Stimulated activated CD8-positive, alpha-beta memory T cell treated with anti-CD3 and anti-CD28 coated beads, Interleukin-2, amount 100 ng/mL, for 1 hour (primary cell): ENCODE results near the gene HOXA13.

Source experiments
- DNase-seq, 2 donors: peaks; one replicate each; pipeline ENCODE4 v3.0.0-alpha.2; 2020; ENCODE audit warnings: low read depth in 2 of 2

HOXA13 gene

DNA sequence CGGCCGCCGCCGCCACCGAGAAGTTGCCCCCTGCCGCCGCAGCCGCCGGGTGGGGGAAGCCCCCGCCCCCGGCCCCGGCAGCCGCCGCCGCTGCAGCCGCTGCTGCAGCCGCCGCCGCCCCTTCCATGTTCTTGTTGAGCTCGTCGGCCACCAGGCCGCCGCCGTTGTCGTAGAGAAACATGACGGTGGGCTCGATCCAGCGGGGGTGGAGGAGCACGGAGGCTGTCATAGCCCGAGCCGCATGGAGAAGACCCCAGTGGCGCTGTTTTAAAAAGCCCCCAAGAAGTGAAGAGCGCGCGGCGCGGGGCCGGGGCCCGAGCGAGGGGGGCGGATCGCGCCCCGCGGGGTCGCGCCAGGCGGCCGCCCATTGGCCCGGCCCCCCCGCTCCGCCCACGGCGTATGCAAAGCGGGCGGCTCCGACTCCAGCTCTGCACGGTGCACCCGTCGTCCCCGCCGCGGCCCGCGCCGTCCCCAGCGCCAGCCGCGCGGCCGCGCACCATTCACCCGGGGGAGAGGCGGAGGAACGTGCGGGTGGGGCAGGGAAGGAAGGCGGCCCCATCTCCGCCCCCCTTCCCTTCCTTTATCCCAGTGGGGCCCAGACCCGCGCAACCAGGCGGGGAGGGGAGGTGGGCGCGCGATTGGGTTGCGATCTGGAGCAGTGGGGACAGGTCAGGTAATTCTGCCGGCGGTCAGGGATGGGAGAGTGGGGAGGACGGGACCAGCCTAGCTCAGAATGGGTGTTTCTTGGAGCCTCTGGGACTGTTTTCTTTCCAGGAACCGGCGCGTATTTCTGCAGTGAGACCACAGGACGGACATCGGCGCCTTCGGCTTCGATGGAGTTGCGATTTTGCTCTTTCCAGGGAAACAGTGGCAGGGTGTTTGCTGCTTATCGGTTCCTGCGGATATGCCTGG, at the start of gene HOXA13:
HOXA13 (minus strand) TSS at position 243 of the 912 bp plus-strand sequence; CDS start at position 229, 14 bp downstream.
- no peak for DNase-seq

DNA sequence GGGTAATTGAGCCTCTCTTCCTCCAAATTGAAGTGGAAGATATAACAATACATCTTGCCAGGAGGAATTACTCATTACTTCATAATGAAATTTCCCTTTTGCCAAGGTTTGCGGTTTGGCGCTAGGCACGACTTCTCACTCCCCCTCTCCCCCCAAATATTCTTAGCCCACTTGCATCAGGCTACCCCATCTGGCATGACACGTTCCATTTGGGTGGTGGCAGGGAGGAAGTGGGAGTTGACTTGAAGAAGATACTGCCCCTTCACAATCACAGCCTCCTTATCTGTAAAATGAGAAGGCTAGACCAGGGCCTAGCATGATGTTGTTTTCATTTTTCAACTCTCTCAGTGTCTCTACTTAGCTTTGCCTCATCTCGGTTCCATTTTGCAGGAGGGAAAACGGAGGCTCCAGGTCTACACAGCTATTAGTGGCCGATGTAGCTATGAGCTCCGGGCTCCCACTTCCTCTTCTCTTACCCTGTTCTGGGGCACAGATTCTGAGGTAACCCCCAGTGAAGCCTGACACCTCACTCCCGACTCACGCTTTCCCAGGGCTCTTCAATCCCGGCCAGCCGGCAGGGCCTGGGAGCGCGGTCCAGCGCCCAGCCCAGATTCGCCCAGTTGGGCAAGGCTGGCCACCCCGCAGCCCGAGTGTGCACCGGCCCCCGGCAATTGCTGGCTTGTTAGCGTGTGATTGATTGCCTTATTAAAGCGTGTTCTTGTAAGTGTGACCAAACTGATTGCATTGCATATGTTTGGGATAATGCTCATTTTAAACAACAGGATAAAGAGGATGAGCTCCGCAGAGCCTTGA, 49.2 kb upstream of the HOXA13 start:
- DNase-seq, result no peak

DNA sequence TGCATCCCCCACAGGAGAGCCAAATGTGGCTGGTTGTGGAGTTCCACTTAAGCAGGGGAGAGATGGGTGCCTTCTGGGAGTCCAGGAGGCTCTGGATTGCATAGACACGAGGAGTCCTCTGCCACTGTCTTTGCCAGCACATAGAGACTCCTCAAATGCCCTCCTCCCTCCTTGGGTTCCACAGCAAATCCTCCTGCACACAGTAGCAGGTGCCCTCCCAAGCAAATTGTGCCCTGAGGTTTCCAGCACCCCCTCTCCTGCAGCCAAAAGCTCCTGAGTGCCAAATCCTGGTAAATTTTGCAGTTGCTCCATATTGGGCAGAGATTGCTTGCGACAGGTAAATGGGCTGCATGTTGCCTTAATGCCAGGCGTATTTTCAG, 48.5 kb upstream of the HOXA13 start:
- DNase-seq, result no peak

DNA sequence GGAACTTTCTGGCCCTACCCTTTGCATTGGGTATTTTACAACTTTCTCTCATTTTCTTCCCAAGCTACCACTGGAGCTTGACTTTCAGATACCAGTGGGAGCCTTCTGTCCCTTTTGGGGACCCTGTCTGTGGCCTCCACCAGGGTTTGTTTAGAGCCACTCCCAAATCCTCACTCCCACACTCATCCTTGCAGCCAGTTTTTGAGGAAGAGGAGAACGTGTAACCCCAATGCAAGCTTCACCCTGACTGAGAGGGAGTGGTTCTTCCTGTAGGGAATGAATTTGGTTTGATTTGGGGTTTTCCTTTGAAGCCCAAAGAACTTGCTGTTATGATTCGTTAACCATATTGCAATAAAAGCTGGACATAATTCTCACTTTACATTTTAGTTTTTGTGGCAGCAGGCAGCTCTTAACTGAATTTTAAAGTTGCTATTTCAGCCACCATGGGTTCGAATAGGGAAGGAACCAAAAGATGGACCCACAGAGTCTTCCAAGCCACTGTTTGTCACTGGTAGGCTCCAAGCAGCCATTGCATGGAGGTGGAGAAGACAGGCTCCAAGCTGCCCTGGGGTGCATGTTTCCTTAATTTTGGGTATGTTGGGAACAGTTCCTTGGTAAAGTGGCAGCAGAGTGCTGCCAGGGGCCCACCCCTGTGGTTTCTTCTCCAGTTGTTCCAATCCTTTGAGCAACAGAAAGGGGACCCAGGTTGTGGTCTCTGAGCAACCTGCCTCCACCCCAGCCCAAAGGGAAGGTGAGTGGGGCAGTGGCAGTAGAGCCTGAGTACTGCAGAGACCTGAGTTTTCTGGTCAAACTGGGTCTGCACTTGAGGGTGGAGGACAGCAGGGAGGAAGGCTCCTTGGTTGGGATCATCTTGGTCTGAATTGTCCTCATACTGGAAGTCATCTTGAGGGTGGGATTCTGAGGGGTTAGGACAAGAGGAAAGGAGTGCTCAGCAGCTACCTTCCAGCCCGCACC, 47.8 kb upstream of the HOXA13 start:
- DNase-seq, result no peak

DNA sequence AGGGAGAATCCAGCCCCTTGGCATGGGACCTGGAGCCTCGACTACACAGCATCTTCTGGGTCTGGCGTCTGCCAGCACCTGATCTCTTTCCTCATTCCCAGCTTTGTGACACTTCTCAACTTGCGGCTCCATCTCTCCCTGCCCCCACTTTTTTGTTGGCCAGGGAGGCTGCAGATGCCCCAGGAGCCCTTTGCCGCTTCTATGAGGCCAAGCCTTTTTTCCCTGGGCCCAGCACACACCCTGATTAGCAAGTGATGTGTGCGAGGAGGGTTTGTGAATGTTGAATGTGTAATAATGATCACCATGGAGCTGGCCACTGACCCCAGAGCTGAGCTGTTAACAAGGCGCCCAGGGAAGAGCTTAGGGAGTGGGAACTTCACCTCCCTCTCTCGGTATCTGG, 47.1 kb upstream of the HOXA13 start:
- no peak for DNase-seq

DNA sequence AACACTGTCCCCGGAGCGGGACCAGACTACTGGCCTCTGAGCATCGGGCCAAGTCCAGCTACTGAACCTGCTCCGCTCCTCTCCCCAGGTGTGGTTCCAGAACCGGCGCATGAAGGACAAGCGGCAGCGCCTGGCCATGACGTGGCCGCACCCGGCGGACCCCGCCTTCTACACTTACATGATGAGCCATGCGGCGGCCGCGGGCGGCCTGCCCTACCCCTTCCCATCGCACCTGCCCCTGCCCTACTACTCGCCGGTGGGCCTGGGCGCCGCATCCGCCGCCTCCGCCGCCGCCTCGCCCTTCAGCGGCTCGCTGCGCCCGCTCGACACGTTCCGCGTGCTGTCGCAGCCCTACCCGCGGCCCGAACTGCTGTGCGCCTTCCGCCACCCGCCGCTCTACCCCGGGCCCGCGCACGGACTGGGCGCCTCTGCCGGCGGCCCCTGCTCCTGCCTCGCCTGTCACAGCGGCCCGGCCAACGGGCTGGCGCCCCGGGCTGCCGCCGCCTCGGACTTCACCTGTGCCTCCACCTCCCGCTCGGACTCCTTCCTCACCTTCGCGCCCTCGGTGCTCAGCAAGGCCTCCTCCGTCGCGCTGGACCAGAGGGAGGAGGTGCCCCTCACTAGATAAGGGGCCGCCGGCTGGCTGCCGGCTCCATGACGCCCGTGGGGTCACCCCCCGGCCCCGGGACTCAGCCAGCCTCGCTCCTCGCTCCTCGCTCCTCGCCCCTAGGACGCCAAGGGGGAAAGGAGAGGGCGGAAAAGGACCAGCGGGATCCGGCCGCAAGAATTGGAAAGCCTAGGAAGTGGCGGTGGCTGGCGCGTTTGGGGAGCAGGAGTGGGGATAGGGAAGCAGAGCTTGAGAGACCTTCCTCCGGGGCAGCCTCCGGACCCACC, 46.2 kb upstream of the HOXA13 start:
- DNase-seq, result no peak

DNA sequence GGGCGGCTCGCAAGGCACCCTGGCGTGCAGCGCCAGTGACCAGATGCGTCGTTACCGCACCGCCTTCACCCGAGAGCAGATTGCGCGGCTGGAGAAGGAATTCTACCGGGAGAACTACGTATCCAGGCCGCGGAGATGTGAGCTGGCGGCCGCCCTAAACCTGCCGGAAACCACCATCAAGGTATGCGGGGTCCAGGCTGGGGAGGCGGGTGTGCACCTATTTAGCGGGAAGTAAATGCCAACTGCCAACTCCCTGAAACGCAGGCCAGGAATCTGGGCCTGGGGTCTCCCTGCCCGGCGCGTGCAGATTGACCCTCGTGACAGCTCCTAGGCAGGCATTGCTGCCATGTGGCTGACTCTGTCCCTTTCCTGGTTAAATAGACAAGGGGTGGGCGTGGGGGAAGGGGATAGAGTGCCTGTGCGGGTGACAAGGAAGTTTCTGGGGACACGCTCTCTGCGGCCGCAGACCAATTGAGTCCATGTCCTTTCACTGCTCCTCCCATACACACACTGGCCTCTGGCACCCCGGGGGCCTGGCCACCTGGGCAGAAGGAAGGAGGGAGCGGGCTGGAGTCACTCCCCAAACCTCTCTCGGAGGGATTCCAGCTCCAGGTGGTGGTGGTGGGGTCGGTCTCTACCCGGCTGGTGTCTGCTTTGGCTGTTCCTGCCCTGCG, 45.4 kb upstream of the HOXA13 start:
- no peak for DNase-seq

DNA sequence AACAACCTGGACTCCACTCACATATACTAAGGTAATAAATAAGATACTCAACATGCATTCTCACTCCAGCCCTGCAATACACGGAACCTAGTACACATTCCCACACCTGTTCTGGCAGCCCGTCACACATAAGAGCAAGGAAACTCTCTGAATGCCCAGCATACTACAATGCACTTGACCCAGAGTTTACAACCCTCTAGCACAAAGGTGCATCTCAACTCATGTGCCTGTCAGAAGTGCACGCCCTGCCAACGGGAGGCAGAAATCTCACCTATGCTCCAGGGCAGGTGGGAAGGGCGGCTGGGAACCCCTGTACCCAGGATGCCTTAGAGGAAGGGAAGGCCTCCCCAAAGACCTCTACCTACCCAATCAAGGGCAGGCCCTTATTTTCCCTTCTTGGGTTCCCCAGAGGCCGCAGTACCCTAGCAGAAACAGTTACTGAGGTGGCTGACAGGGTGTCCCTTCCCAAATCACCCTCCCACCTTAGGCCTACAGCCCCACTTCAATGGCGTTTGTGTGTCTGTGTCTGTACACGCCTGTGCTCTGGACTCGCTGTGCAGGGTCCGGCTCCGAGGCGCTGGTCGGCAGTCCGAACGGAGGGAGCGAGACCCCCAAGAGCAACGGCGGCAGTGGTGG, 44.7 kb upstream of the HOXA13 start:
- no peak for DNase-seq

DNA sequence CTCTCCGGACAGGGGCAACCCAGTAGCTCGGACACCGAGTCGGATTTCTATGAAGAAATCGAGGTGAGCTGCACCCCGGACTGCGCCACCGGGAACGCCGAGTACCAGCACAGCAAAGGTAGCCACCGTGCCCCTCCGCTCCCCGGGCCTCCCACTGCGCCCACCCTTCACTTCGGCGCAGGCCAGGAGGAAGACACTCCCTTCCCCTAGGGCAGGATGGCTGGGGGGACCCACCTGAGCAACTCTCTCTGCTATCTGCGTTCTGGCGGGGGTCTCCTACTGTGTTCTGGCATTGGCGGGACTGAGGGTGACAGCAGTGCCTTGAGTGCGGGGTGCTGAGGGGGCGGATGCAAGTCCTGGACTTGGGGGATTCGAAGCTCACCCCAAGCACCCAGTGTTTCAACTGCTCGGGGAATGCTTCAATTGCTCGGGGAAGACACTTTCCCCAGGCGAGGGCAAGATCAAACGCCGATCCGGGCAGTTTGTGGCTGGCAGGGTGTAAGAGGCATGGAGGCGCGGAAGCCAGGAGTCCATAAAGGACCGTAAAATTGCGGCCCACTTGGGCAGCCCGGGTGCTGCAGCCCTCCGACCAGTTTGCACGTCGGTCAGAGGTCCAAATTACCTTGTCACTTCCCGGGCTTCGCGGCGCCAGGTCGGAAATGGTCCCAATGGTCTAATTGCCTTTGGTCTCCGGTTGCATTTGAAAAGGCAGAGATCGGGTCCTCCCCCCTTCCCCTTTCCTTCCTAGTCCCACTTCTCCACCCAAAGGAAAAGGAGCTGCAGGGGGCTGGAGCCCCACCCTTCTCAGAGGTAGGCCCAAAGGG, 43.7 kb upstream of the HOXA13 start:
- DNase-seq, result no peak

DNA sequence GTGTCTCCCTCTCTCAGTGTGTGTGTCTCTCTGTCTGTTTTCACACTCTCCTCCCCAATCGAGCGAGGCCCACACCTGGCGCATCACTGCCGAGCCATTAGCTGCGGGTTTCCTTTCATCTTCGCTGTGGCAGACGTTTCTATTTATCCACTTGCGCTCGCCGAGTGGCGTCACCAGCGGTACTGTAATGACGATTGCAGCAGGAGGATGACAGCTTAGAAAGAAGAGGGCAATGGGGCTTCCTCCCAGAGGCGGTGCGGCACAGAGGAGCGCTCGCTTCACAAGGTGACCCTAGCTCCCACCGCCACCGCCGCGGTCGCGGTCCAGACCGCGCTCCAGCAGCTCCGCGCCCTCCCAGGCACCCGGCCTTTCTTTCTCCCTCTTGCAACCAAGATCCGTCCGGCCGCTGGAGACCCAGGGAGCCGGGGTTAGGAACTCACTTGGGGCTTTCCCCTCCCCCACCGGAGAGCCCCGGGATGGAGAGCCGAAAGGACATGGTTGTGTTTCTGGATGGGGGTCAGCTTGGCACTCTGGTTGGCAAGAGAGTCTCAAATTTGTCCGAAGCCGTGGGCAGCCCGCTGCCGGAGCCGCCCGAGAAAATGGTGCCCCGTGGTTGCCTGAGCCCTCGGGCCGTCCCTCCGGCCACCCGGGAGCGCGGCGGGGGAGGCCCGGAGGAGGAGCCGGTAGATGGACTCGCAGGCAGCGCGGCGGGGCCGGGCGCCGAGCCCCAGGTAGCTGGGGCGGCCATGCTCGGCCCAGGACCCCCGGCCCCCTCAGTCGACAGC, 42.9 kb upstream of the HOXA13 start, which contains the start of gene EVX1:
EVX1 (plus strand) TSS at position 248 of the 785 bp plus-strand sequence; CDS start at position 477, 229 bp downstream.
- no peak for DNase-seq

DNA sequence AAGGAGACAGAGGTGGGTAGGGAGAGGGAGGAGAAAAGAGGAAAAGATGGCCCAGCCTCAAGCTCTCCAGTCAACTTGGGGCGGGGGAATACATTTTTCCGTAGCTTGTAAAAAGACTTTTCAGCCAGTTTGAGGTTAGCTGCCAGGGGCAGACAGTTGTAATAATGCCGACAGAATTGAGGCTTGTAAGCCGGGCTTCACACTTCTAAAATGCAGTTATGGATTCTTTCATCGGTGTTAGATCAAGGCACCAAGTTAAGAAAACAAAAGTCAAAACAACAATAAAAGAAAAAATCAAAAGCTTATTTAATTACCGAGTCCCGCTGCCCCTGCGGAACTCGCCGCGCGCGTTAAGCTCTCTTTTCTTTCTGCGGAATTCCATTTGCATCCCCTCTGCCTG, 42.3 kb upstream of the HOXA13 start:
- no peak for DNase-seq

DNA sequence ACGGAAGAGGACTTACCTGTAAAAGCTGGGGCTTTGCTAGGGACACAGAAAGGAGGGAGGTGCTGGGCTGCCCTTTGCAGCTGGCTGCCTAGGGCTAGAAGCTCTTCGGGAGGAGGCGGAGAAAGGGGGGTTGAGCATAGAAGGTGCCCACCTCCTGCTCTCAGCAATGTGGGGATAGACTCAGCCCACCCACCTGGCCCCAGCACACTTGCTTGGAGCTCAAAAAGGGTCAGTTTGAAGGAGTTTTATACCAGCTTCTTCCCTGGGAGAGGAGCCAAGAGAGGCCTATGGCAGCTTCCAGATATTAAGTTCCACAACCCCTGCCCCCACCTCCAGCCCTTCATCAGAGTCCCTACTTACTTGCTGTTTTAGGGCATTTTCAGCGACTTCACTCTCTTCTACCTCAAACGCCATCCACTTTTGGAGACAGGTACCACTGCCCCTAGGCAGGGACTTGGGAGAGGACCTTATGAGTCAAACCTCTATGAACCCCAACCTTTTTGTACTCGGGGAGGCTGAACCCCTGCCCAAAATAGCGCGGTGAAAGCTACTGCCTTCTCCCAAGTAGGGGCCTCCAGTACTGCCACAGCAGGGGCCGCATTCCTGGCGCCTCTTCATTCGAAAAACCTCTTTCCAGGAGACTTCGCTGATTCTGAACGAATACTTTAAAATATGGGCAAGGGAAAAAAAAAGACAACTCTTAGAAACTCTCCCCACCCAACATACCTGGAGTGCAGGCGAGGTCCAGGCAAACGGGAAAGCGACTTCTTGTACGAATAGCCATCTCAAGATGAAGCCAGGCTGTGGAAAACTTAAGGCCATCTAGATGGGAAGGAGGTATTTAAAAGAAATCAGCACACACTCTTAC, 41.5 kb upstream of the HOXA13 start:
- DNase-seq, result no peak

DNA sequence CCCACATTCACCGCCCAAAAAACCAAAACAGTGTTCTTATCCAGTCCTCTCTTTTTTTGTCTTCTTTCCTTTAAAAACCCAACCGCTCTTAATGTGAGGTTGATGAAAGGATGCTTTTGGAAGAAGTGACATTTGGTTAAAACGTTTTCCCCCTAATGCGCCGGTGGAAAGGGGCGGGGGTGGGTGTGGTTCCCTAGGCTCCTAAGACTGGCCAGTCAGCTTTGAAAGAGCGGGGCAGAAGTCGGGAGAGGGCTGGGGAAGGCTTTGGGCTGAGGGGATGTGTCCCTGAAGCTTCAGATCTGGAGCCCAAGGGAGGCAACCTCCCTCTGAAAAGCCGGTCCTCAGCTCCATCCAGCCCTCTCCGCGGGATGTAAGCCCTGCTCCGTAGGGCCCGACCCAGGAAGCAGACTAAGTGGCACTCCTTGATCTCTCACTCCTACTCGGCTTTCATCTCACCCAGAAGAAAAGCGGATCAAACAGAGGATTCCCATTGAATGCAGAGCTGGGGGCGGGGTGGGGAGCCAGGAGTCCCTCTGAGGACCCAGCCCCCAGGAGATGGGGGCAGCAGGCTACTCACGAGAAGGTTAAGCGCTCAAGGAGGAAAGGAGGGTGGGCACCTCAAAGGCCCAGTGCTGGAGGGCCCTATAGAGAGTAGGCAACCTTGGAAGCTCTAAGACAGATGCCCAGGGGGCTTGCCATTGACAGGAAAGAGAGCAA, 40.3 kb upstream of the HOXA13 start:
- DNase-seq, result no peak

DNA sequence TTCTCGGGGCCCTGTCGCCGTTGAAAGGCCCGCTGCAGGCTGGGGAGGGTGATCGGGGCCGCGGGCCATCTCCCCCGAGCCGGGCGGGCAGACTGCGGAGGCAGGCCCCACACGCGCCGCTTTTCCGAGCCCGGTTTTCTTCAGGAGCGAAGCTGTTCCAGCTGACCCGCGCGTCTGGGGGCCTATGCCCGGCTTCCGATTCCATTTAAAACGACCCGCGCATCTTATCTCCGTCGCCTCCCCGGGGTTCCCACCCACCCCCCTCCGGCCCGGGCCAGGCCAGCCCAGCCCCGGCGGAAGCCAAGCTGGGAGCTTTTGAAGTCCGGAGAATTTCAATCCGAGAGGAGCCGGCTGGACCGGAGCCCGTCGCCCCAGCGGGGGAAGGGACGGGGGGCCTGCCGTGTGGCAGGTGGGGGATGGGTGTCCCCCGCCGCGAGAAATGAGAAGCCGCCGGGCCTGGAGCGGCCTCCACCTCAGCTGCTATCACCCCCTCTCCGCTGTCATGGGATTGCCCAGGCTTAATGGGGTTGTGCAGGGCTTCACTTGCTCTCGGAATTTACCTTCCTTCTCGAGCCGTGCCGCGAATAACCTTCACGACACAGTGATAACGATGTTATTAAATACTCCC, 39.6 kb upstream of the HOXA13 start:
- no peak for DNase-seq

DNA sequence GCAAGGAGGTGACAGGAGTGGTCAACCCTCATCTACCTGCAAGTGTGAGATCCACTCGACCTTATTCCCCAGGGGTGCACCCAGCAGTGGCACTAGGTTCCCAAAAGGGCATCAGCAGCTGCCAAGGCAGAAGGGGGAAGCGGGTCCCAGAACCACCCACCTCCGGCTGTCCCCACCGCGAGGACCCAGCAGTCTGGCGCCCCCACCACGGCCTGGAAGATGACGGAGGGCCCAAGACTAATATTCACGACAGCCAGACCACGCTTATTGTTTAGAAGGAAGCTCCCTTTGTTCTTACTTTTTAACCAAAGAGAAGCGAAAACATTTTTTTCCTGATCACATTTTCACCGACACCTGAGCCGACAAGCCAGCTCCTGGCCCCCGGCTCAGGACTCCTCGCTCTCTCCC, 39.1 kb upstream of the HOXA13 start:
- no peak for DNase-seq
